HG03571 (cell line): ENCODE measurements around the gene STK10.

Experiments used
- ATAC-seq: cut with Tn5 transposase; IDR thresholded peaks from one replicate; pipeline ENCODE4 v1.9.1; 2021; ENCODE audit not compliant: unreplicated experiment

STK10 gene

DNA sequence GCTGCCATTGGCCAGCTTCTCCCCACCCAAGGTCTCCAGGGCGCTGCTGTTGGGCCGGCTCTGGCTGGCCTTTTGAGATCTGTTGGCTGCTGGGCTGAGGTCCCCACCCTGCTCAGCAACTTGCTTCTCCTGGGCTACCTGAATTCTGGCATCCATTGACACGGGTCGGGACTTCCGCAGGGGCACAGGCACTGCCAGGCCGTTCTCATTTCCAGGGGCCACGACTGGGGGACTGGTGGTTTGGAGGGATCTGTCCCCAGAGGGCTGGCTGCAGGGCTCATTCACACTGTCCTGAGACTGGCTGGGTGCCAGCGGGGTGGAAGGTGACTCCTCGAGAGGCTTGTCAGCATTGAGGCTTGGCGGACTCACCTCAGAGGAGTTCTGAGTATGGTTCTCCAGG lies 94.5 kb downstream of the STK10 start:
- no peak for ATAC-seq

DNA sequence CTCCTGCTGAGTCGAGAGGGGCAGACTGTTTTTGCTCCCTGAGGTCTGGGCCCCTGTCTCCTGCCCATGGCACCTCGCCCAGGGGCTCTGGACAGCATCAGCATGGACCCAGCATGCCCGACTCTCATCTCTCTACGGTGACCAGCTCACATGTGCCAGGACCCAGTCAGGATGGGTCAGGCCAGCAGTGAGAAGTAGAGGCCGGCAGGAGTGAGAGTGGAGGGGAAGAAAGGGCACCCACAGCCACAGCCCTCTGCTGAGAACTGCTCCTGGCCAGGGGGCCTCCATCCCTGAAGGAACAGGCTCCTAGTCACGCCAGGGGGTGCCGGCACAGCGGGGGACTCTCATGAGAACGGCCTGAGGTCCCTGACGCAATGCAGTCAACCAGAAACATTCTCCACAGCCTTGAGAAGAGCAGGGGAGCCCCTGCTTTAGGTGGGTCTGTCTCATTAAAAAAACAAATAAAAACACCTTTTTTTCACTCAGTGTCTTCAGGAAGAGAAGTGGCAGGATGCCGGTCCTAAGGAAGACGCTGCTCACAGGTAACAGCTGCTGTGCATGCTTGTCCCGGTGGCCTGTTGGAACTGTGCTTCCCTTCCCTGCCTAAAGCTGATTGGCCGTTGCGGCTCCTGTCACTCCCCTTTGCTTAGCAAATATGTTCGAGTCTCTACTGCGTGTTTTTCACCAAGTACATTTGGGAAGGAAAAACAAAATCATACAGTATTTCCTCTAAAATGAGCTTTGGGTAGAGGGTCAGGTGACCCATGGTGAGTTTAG lies 95.9 kb downstream of the STK10 start:
- no peak for ATAC-seq

DNA sequence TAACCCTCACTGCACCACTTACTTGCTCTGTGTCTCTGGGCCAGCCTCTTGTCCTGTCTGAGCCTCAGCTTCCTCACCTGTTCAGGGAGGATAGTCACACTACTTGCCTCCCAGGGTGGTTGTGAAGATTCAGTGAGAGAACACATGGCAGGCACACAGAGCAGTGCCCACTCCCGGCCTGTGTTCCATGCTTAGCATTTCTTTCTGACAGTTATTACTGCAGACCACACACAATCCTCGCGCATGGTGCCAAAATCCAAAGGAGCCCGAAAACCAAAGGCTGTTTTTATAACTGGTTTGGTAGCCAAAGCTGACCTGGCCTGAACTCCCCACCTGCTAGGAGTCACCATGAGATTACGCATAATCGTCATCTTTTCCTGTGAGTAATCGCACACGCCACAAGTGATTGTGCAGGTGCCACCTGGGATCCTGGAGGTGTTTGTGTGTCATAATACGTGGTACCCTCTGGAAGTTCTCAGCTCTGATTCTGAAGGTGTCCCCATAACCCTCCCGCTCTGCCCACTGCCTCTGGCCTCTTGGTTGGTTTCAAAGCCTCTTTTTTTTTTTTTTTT lies 97.0 kb downstream of the STK10 start:
- ATAC-seq, result no peak

DNA sequence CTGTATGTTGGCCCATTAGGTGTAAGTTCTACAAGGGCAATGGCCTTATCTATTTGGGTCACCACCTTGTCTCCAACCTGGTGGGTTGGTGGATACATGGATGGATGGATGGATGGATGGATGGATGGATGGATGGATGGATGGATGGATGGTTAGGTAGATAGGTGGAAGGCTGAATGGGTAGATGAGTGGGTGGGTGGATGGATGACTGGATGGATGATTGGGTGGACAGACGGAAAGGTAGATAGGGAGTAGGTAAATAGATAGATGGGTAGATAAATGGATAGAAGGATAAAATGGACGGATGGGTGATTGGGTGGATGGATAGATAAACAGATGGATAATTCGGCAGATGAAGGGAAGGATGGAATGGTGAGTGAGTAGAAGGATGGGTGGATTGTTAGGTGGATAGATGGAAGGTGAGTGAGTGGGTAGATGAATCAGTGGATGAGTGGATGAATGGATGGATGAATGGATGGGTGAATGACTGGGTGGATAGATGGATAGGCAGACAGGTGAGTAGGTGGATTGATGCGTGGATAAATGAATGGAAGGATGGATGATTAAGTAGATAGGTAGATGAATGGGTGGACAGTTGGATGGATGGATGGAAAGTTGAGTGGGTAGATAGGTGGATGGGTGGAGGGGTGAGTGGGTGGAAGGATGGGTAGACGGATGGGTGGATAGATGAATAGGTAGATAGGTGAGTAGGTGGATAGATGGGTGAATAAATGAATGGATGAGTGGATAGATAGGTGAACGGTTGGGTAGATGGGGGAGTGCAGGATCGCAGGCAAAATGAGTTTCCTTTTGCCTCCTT lies 98.5 kb downstream of the STK10 start:
- ATAC-seq, result no peak

DNA sequence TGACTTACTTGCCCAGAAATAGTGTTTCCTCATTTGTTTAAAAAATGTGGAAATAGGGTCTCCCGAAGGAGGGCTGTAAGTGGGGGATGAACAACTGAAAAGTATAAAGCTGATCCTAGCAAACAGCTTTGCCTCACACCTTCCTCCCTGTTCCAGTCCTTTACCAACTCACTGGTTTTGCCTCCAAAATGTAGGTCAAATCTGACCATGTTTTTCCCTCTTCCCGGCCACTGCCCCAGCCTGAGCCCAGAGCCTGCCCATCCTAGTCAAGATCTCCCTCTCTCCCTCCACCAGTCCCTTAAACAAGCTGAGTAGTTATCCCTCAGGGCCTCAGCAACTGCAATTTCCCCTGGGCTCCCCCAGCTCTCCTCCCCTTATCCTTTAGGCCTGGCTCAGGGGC lies 99.2 kb downstream of the STK10 start:
- no peak for ATAC-seq

DNA sequence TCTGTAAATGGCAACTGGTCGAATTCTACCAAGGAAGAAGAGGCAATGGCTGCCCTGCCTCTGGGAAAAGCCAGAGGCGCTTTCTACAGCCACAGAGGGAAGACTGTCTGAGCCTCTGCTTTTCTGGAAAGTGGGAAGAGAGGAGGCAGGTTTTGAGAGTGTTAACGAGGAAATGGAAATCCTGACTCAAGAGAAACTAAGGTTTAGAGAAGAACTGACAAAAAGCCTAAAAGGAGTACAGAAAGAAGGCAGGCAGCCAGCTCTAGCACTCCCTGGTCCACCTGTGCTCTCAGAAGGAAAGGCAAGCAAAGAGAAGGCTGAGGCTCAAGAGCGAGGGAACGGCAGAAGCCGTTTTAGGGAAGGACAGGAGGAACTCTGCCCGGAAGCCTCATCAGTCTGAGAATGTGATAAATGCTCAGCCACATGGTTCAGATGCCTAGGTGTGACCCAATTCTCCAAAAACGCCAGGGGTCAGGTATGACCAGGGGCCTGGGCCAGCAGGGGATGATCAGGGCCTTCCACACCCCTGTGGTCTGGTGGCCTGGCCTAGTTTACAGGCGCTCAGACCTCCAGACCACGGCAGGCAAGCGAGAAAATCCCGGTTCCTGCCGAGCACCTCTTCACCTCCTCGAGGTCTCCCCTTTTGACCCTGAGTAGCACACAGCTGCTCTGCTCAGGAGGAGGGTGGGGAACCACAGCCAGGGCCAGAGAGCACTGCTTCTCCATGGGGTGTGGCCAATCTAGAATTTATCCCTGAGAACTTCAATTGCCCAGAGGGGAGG lies 101.6 kb downstream of the STK10 start:
- ATAC-seq, result no peak

DNA sequence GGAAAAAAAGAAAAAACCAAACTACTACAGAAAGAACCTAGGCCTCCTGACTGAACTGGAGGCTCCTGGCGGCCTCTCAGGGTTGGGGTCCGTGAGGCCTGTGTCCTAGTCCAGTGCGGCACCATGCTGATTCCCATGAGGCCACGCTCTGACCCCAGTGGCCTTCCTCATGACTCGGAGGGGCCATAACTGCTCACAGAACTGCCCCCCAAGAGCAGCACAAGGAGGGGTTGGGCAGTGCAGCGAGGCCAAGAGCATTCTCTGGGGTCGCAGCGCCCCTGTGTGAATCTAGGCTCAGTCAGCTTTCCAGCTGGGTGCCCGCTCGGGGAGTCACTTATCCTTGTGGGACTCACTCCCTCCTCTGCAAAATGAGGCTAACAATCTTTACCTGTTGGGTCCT lies 102.3 kb downstream of the STK10 start:
- no peak for ATAC-seq

DNA sequence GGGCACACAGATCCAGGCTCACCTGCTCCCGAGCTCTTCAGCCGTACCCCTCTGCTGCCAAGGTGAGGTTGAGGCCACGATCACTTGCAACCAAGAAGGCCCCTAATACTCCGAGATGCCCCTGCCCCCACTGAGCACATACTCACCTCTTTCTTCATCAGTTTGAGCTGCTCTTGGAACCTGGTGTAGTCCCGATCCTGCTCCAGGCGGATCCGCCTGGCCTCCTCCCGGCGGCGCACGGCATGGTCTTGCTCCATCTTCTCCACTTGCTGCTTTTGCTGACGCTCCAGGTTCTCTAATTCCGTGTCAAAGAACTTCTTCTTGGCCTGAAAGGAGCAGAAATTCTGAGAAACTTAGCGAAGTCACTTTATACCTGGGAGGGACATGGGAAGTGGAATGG lies 105.8 kb downstream of the STK10 start:
- ATAC-seq, result no peak

DNA sequence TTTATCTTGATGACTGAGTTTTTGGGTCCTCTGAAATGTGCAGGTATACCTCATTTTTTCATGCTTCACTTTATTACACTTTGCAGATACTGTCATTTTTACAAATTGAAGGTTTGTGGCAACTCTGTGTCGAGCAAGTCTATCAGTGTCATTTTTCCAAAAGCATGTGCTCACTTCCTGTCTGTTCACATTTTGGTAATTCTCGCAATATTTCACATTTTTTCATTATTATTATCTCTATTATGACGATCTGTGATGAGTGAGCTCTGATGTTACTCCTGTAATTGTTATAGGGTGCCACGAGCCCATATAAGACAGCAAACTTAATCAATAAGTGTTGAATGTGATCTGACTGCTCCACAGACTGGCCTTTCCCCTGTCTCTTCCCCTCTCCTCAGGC lies 108.1 kb downstream of the STK10 start:
- no peak for ATAC-seq

DNA sequence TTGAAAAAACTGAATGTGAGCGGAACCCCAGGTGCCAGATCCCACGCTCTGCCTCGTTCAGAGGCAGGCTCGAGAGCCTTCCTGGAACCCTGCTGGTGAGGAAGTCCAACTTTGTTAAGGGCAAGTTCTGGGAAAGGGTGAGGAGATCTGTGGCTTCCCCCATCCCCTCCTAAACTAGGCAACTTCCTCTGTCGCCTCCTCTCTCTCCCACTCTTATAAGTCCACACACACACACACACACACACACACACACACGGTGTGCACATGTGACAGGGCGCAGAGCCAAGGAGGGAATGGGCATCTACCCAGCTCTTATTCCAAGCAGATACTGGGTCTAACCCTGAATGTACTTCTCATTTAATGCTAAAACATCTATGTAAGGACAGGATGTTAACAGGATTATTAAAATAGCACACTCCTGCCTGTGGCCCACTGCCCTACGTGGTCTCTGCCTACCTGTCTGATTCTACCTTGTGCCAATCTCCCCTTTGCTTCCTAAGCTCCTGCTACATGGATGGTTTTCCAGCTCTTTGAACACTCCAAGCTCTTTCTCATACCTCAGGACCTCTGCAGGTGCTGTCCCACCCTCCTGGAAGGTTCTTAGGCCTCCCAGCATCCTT lies 109.2 kb downstream of the STK10 start:
- ATAC-seq, result no peak

DNA sequence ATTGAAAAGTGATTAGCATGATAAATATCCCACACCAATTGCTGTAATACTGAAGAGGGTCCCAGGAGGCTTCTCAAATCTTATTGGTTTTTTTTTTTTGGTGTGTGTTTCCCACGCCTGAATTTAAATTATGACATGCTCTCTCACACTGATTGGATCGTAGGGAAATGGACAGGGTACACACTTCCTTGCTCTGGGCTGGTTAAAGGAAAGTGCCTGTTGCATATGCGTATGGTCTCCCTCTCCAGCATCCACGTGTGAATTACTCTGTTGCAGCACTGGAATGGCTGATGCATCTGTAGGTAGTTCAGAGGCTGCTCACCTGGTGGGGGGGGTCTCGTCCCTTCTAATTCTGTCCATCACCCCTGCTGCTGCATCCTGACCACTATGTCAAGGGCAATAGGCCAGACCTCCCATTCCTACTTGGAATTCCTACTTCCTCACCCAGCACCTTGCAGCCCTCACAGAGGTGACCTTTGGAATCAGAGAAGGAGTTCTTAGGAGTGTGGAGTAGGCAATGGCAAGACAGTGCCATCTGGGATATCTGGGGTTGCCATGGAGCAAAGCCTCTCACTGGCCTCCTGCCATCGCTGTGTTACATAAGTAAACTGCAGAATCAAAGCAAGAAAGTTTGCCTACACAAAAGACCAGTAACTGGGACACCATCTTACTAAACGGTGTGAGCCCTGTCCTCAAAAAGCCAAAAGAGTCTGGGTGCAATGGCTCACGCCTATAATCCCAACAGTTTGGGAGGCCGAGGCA lies 110.2 kb downstream of the STK10 start:
- no peak for ATAC-seq

DNA sequence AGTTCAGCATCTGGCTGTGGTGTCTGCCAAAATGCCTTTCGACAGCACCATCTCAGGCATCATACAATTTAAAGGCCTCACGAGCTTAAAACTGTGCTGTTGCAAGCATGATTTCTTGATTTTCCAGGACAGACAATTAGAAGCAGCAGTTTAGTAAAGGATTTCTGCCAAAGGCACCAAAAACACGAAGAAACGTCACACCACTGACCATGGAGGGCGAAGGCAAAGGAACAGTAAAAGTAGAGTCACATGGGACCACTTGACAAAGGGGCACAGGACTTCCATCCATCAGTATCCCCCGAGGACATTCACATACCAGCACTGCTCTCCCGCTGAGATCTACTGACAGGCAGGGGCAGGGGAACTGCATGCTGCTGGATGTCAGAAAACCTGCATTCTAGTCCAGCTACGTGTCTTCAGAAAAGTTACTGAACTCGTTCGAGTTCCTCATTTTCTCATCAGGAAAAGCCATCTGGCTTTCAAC lies 111.2 kb downstream of the STK10 start:
- ATAC-seq, result no peak

DNA sequence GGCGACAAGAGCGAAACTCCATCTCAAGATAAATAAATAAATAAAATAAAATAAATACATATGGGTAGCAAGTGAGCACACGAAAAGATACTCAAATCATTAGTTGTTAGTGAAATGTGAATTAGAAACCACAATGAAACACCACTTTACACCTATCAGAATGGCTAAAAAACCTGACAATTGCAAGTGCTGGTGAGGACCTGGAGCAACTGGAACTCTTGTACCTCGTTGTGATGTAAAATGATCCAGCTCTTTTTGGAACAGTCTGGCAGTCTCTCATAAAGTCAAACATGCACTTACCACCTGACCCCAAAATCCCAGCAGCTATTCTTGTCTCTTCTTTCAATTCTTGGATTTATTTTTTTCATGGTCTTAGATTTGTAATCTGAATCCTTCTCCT lies 112.4 kb downstream of the STK10 start:
- no peak for ATAC-seq

DNA sequence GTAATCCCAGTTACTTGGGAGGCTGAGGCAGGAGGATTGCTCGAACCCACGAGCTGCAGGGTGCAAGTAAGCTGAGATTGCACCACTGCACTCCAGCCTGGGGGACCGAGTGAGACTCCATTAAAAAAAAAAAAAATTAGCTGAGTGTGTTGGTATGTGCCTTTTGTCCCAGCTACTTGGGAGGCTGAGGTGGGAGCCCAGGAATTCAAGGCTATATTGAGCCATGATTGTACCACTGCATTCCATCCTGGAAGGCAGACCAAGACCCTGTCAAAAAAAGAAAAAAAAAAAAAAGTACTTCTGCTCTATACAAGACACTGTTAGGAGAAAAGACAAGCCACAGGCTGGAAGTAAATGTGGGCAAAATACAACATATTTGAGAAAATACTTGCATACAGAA lies 113.1 kb downstream of the STK10 start:
- ATAC-seq, result no peak

DNA sequence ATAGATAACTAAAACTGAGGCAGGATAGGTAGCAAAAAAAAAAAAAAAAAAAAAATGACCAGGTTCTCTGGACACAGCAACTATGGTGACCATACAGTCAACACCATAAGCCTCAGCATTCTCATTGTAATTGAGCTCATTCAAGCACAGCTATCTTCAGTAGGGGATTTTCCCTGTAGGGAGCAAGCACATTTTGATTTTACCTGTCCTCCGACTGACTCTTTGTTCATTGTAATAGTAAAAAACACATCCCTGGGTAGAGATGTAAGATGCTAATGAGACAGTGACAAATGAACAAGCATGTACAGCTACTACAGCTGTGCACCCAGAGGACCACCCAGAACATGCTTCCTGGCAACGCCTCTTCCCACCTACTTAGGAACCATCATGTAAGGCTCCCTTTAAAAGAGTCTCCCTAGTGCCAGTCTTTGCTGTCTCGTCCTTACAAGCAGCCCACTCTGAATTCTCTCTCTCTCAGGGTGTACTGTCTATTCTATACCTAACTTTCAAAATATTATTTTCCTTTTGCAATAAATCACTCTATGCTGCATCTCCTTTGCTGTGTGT lies 116.6 kb downstream of the STK10 start:
- no peak for ATAC-seq

DNA sequence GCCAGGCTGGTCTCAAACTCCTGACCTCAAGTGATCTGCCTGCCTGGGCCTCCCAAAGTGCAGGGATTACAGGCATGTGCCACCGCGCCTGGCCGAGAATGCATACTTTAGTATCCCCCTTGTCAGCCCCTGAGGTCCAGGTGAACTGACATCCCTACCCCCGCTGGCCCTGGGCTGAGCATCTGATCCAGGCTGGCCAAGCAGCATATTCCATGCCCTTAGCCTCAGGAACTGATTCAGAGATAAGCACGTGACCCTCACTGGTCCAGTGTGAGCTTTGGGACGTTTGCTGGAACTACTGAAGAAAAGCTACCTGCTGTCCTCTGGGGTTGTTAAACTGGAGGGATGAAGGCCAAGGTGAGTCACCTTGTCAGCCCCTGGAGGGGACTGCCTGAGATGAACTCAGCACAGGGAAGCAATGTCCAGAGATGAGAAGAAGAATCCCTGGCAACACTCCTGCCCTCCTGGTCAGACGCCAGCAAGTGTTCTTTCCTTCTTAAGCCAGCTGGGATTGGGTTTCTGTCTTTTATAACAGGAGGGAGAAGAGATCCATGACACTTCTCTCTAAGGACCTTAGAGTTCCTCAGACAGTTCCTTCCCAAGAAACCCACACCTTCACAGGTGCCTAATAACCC lies 122.5 kb downstream of the STK10 start:
- no peak for ATAC-seq

DNA sequence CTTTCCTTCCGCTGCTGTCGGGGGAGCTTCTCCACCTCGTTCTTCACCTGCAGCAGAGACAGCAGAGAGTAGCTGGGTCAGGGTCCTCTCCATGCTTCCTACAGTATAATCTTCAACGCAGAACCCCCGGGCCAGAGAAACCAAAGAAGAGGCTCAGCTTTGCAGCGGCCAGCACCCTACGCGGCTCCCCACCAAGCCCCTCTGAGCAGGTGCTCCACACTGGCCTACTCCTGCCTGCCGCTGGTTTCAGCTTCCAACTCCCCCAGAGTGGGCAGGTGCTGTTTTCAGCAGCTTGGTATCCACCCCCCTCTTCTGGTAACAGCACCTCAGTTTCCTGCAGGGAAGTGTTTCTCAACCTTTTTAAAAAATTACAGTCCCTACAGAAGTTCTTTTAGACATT lies 123.3 kb downstream of the STK10 start:
- no peak for ATAC-seq

DNA sequence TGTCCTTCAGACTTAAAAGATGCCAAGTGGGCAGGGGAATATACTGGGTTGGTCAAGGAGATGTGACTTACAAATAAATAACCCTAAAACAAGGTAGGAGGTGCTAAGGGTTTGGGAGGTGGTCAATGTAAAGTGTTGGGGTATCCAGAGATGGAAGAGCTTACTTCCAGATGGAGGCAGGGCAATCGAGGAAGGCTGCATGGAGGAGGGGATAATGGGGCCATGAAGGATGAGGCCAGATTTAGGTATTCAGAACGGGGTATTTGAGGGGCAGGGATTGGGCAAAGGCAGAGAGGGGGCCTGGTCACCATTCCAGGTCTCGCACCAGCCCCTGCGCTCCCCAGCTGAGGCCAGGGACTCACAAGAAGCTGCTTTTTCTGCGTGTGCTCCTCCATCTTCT lies 123.7 kb downstream of the STK10 start:
- ATAC-seq, result no peak
